Activated CD8-positive, alpha-beta T cell treated with anti-CD3 and anti-CD28 coated beads, Interleukin-2, amount 10 ng/mL, durations not matched to agents 7 days and 5 days (primary cell): ENCODE results near the gene ASTN2. TPM values are rescaled to one million over a fixed set of nuclear protein-coding genes. Genes with fewer than 3 reads are reported as not detected.

ENCODE experiments used
- ATAC-seq: fragments of 150-1000 bp; cut with Tn5 transposase; one replicate; pipeline ENCODE4 v1.10.0; 2021; ENCODE audit warnings: moderate library complexity
- CTCF ChIA-PET: fragments of 350-600 bp; sonication (Branson Sonifier 250); formaldehyde crosslinking; loops from one replicate; lab custom pipeline; 2021; ENCODE audit warnings: antibody characterized with exemption; lab: Charles Lee
- POLR2A ChIA-PET: fragments of 350-600 bp; sonication (Branson Sonifier 250); formaldehyde crosslinking; loops from one replicate; lab custom pipeline; 2021; ENCODE audit warnings: antibody characterized with exemption; lab: Charles Lee
- DNase-seq: peaks from one replicate; pipeline ENCODE4 v3.0.0-alpha.2; 2020
- H3K27ac Mint-ChIP-seq: one replicate; pipeline ENCODE4 v1.8.0; 2021; ENCODE audit warnings: mild to moderate bottlenecking, mixed read lengths
- H3K27me3 Mint-ChIP-seq: one replicate; pipeline ENCODE4 v1.8.0; 2021; ENCODE audit warnings: low read depth, mixed read lengths
- H3K36me3 Mint-ChIP-seq: one replicate; pipeline ENCODE4 v1.8.0; 2021; ENCODE audit warnings: low read depth, mixed read lengths
- H3K4me1 Mint-ChIP-seq: one replicate; pipeline ENCODE4 v1.8.0; 2021; ENCODE audit warnings: low read depth, mixed read lengths
- H3K4me3 Mint-ChIP-seq: one replicate; pipeline ENCODE4 v1.8.0; 2021; ENCODE audit warnings: mild to moderate bottlenecking, mixed read lengths
- H3K9me3 Mint-ChIP-seq: one replicate; pipeline ENCODE4 v1.8.0; 2022; ENCODE audit warnings: mixed read lengths; ENCODE audit not compliant: insufficient read depth
- total RNA-seq, 2 experiments: library from RNA; stranded (reverse); gene quantifications; one replicate each; pipeline ENCODE4 v1.2.3, GENCODE V29; 2021

Gene ASTN2
- total RNA-seq, 2 experiments from 2014 or later, result 4.7 to 4.9 TPM

- no peak overlapping the region for H3K27ac Mint-ChIP-seq
Observed at GRCh38 chr9:116516456-116516855, 898.4 kb downstream of the ASTN2 start.

GRCh38 chr9:116515541-116515940 lies 899.3 kb downstream of the ASTN2 start:
- POLR2A ChIA-PET, result no interaction called here

More at GRCh38 chr9:116516456-116516855, 898.4 kb downstream of the ASTN2 start:
- Mint-ChIP-seq H3K27me3 (no peaks in the 10 kb centered on the region), H3K36me3 (no peaks in the 10 kb centered on the region), H3K4me3 (no peak overlapping the region), H3K4me1 (no peaks in the 10 kb centered on the region), H3K9me3 (peaks cover 14% of the 10 kb centered on the region)
- ChIA-PET CTCF (no interaction called here), POLR2A (no interaction called here)
- ATAC-seq, result no peak
- DNase-seq, result no peak

GRCh38 chr9:116506685-116507084 lies 908.2 kb downstream of the ASTN2 start:
- CTCF ChIA-PET, result no interaction called here
- H3K27me3 Mint-ChIP-seq, result no peaks in the 10 kb centered on the region
- no peaks in the 10 kb centered on the region for H3K4me1 Mint-ChIP-seq
- DNase-seq (no peak), ATAC-seq (no peak)
- H3K9me3 Mint-ChIP-seq, result no peaks in the 10 kb centered on the region
- POLR2A ChIA-PET, result no interaction called here
- H3K36me3 Mint-ChIP-seq, result no peaks in the 10 kb centered on the region
- no peak overlapping the region for H3K27ac Mint-ChIP-seq
- no peak overlapping the region for H3K4me3 Mint-ChIP-seq

More at GRCh38 chr9:116515541-116515940, 899.3 kb downstream of the ASTN2 start:
- no peaks in the 10 kb centered on the region for H3K36me3 Mint-ChIP-seq
- ATAC-seq (no peak), DNase-seq (no peak)
- H3K4me1 Mint-ChIP-seq, result no peaks in the 10 kb centered on the region
- no peak overlapping the region for H3K4me3 Mint-ChIP-seq
- CTCF ChIA-PET, result no interaction called here
- H3K27ac Mint-ChIP-seq, result no peak overlapping the region
- H3K9me3 Mint-ChIP-seq, result peaks cover 14% of the 10 kb centered on the region
- H3K27me3 Mint-ChIP-seq, result no peaks in the 10 kb centered on the region

GRCh38 chr9:116504893-116505480 lies 909.9 kb downstream of the ASTN2 start:
- no peaks in the 10 kb centered on the region for H3K27me3 Mint-ChIP-seq
- H3K27ac Mint-ChIP-seq, result no peak overlapping the region
- no peaks in the 10 kb centered on the region for H3K4me1 Mint-ChIP-seq
- H3K9me3 Mint-ChIP-seq, result no peaks in the 10 kb centered on the region
- H3K36me3 Mint-ChIP-seq, result no peaks in the 10 kb centered on the region
- CTCF ChIA-PET, result no interaction called here
- DNase-seq, result no peak
- no peak overlapping the region for H3K4me3 Mint-ChIP-seq
- POLR2A ChIA-PET, result no interaction called here
- ATAC-seq, result no peak

GRCh38 chr9:116504081-116504480 lies 910.8 kb downstream of the ASTN2 start:
- no peaks in the 10 kb centered on the region for H3K27me3 Mint-ChIP-seq
- H3K36me3 Mint-ChIP-seq, result no peaks in the 10 kb centered on the region
- ChIA-PET POLR2A (no interaction called here), CTCF (no interaction called here)
- H3K27ac Mint-ChIP-seq, result no peak overlapping the region
- H3K4me3 Mint-ChIP-seq, result no peak overlapping the region
- no peaks in the 10 kb centered on the region for H3K9me3 Mint-ChIP-seq
- ATAC-seq (no peak), DNase-seq (no peak)
- no peaks in the 10 kb centered on the region for H3K4me1 Mint-ChIP-seq

- Mint-ChIP-seq H3K27me3 (no peaks in the 10 kb centered on the region), H3K9me3 (no peaks in the 10 kb centered on the region), H3K27ac (no peak overlapping the region), H3K36me3 (no peaks in the 10 kb centered on the region), H3K4me1 (no peaks in the 10 kb centered on the region), H3K4me3 (no peak overlapping the region)
- POLR2A ChIA-PET, result no interaction called here
- no peak for ATAC-seq
- CTCF ChIA-PET, result no interaction called here
- DNase-seq, result no peak
Observed at GRCh38 chr9:116502746-116503145, 912.1 kb downstream of the ASTN2 start.

- DNase-seq (no peak), ATAC-seq (no peak)
- Mint-ChIP-seq H3K9me3 (no peaks in the 10 kb centered on the region), H3K27ac (no peak overlapping the region), H3K27me3 (no peaks in the 10 kb centered on the region), H3K36me3 (no peaks in the 10 kb centered on the region), H3K4me1 (no peaks in the 10 kb centered on the region), H3K4me3 (no peak overlapping the region)
- ChIA-PET CTCF (no interaction called here), POLR2A (no interaction called here)
Observed at GRCh38 chr9:116501871-116502270, 913.0 kb downstream of the ASTN2 start.

- Mint-ChIP-seq H3K27me3 (no peaks in the 10 kb centered on the region), H3K4me3 (no peak overlapping the region), H3K27ac (no peak overlapping the region), H3K9me3 (no peaks in the 10 kb centered on the region), H3K4me1 (no peaks in the 10 kb centered on the region), H3K36me3 (no peaks in the 10 kb centered on the region)
- ChIA-PET CTCF (no interaction called here), POLR2A (no interaction called here)
- DNase-seq (no peak), ATAC-seq (no peak)
Observed at GRCh38 chr9:116499986-116500871, 914.6 kb downstream of the ASTN2 start.

GRCh38 chr9:116499434-116499833 lies 915.4 kb downstream of the ASTN2 start:
- H3K27ac Mint-ChIP-seq, result no peak overlapping the region
- H3K27me3 Mint-ChIP-seq, result no peaks in the 10 kb centered on the region
- ChIA-PET CTCF (no interaction called here), POLR2A (no interaction called here)
- H3K9me3 Mint-ChIP-seq, result no peaks in the 10 kb centered on the region
- H3K4me3 Mint-ChIP-seq, result no peak overlapping the region
- no peak for DNase-seq
- H3K36me3 Mint-ChIP-seq, result no peaks in the 10 kb centered on the region
- no peak for ATAC-seq
- H3K4me1 Mint-ChIP-seq, result no peaks in the 10 kb centered on the region

GRCh38 chr9:116497095-116497890 lies 917.6 kb downstream of the ASTN2 start:
- H3K36me3 Mint-ChIP-seq, result no peaks in the 10 kb centered on the region
- POLR2A ChIA-PET, result no interaction called here

GRCh38 chr9:116496167-116496566 lies 918.7 kb downstream of the ASTN2 start:
- DNase-seq (no peak), ATAC-seq (no peak)
- POLR2A ChIA-PET, result no interaction called here
- Mint-ChIP-seq H3K9me3 (no peaks in the 10 kb centered on the region), H3K27ac (no peak overlapping the region), H3K4me3 (no peak overlapping the region), H3K27me3 (no peaks in the 10 kb centered on the region), H3K4me1 (no peaks in the 10 kb centered on the region), H3K36me3 (no peaks in the 10 kb centered on the region)
- CTCF ChIA-PET, result no interaction called here

More at GRCh38 chr9:116497095-116497890, 917.6 kb downstream of the ASTN2 start:
- Mint-ChIP-seq H3K27me3 (no peaks in the 10 kb centered on the region), H3K4me3 (no peak overlapping the region), H3K4me1 (no peaks in the 10 kb centered on the region), H3K9me3 (no peaks in the 10 kb centered on the region), H3K27ac (no peak overlapping the region)
- no peak for ATAC-seq
- CTCF ChIA-PET, result no interaction called here
- DNase-seq, result no peak

GRCh38 chr9:116495725-116496124 lies 919.1 kb downstream of the ASTN2 start:
- no peaks in the 10 kb centered on the region for H3K9me3 Mint-ChIP-seq
- no peaks in the 10 kb centered on the region for H3K27me3 Mint-ChIP-seq
- ATAC-seq, result no peak
- H3K4me3 Mint-ChIP-seq, result no peak overlapping the region
- no peaks in the 10 kb centered on the region for H3K4me1 Mint-ChIP-seq
- DNase-seq, result no peak
- POLR2A ChIA-PET, result no interaction called here
- H3K27ac Mint-ChIP-seq, result no peak overlapping the region
- H3K36me3 Mint-ChIP-seq, result no peaks in the 10 kb centered on the region
- CTCF ChIA-PET, result no interaction called here
